AG04449 (cell line): ENCODE measurements around the gene VAMP3.

Experiments
- CTCF ChIA-PET: fragments of 350-600 bp; formaldehyde crosslinking; extraction: SDS; loops from one replicate; lab custom pipeline; 2021; ENCODE audit warnings: antibody characterized with exemption; lab: Yijun Ruan, JAX
- POLR2A ChIA-PET: fragments of 400-600, 350-600 bp; formaldehyde crosslinking; extraction: SDS; loops from one replicate; lab custom pipeline; 2020; ENCODE audit warnings: antibody characterized with exemption, inconsistent platforms; lab: Yijun Ruan, JAX
- DNase-seq: peaks from one replicate; pipeline ENCODE4 v3.0.0-alpha.2; 2010; ENCODE audit warnings: low read depth, low spot score
- H3K4me3 ChIP-seq: 2 replicates; pipeline ENCODE4 v1.5.1; 2011; ENCODE audit warnings: low read depth, mild to moderate bottlenecking, control low read depth, low read length
- CTCF ChIP-seq: IDR thresholded peaks from one replicate; pipeline ENCODE4 v1.5.1; 2011; ENCODE audit warnings: mild to moderate bottlenecking, moderate library complexity, low read length, control low read depth, inconsistent platforms; ENCODE audit not compliant: insufficient read depth; ENCODE audit errors: missing control alignments

The VAMP3 gene

DNA sequence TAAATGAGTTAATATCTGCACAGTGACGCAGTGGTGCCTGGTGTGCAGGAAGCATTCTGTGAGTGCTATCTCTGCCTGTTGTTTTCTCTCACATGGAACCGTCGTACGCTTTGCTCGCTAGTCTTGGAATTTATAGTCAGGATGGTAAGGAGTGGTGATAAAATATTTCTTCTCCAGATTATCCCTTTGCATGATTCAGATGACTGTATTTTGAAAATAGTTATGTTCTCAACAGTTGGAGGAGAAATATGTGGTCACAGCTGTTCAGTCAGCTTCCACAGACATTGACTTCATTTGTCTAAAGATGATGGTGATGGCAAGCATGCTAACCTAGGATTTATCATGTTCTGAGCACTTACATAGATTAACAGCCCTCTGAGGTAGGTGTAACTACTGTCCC, 41.3 kb upstream of the VAMP3 start:
- H3K4me3 ChIP-seq = no peak overlapping the region
- no peak for TF ChIP-seq CTCF
- POLR2A ChIA-PET = no interaction called here
- DNase-seq = no peak
- CTCF ChIA-PET = interaction anchor here (1.8 kb wide), 1 partner anchor 22 kb away, joined by 5 read pairs; no protein-coding TSS in a partner anchor

GRCh38 chr1:7732331-7732730, 38.8 kb upstream of the VAMP3 start:
- CTCF ChIA-PET = interaction anchor here (0.7 to 1.5 kb wide), 3 partner anchors 11 to 64 kb away, joined by 3 to 8 read pairs (median 3); no protein-coding TSS in a partner anchor

DNA sequence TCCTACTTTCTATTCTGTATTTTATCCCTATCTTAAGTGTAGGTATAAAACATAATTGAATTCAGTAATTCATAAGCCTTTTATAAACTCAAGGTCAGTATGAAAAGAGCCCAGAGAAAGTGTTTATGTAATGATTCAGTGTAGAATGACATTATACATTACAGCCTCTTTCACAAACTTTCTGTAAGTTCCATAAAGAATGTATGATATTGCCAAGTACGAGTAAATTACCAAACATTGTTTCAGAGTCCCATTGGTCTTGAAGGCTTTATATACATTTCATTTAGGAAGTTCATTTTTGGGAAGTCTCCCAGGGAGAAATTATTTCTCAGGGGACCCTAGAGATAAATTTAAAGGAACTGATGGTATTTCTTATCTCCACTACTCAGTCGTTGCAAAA, 37.8 kb upstream of the VAMP3 start:
- TF ChIP-seq CTCF = no peak
- no peak for DNase-seq
- ChIA-PET POLR2A (no interaction called here), CTCF (interaction anchor here (0.7 kb wide), 1 partner anchor 12 kb away, joined by 3 read pairs; no protein-coding TSS in a partner anchor)
- H3K4me3 ChIP-seq = no peak overlapping the region

More at GRCh38 chr1:7732331-7732730, 38.8 kb upstream of the VAMP3 start:
- no peak overlapping the region for H3K4me3 ChIP-seq
- TF ChIP-seq CTCF = no peak
- POLR2A ChIA-PET = no interaction called here
- no peak for DNase-seq

DNA sequence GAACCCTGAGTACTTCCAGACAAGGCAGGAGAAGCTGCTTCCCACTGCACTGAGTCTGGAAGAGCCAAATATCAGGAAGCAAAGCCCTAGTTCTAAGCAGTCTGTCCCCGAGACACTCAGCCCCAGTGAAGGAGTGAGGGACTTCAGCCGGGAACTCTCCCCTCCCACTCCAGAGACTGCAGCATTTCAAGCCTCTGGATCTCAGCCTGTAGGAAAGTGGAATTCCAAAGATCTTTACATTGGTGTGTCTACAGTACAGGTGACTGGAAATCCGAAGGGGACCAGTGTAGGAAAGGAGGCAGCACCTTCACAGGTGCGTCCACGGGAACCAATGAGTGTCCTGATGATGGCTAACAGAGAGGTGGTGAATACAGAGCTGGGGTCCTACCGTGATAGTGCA, 33.1 kb upstream of the VAMP3 start:
- no peak for TF ChIP-seq CTCF
- ChIA-PET POLR2A (no interaction called here), CTCF (interaction anchor here (1.9 to 10.5 kb wide), 3 partner anchors 13 to 71 kb away, joined by 4 to 146 read pairs (median 71); no protein-coding TSS in a partner anchor)
- H3K4me3 ChIP-seq = no peak overlapping the region
- DNase-seq = no peak

DNA sequence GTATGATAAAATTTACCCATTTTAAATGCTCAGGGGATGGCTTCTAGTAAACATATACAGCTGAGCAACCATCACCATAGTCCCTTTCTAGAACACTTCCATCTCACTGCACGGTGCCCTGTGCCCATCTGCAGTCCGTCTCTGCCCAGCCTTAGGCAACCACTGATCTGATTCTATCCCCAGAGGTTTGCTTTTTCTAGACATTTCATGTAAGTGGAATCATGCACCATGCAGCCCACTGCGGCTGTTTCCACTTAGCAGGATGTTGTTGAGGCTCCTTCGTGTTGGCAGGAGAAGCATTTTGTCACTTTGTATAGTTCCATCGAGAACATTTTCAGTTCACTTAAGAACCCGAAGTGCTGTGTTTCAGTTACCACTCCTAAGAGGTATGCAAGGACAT, 27.8 kb upstream of the VAMP3 start:
- ChIA-PET POLR2A (no interaction called here), CTCF (interaction anchor here (7.8 to 10.5 kb wide), 2 partner anchors 8 to 76 kb away, joined by 71 to 146 read pairs; no protein-coding TSS in a partner anchor)
- DNase-seq = no peak
- H3K4me3 ChIP-seq = no peak overlapping the region
- TF ChIP-seq CTCF = no peak

- no peak for TF ChIP-seq CTCF
- POLR2A ChIA-PET = no interaction called here
- CTCF ChIA-PET = interaction anchor here (0.6 to 11.5 kb wide), 3 partner anchors 10 to 790 kb away, joined by 3 to 1214 read pairs (median 8); no protein-coding TSS in a partner anchor
These were observed 26.2 kb upstream of the VAMP3 start for GRCh38 chr1:7744882-7745281.

More at GRCh38 chr1:7744882-7745281, 26.2 kb upstream of the VAMP3 start:
- DNase-seq = no peak
- no peak overlapping the region for H3K4me3 ChIP-seq
